Neutrophil (primary cell): Measurements from ENCODE around the gene GET4.
A peak's percentile ranks its signal among the peaks of the same experiment; 100 is the strongest.
"Not testable (repeated sequence)": the region's sequence is repeated elsewhere in the genome, so short reads cannot be mapped to it uniquely, and the experiment has no call there.

Experiments
- H3K27ac ChIP-seq: fragments of 200-600 bp; sonication (generic); 2 replicates; pipeline ENCODE4 v1.5.1; 2016; ENCODE audit warnings: mild to moderate bottlenecking, moderate library complexity
- H3K27me3 ChIP-seq: fragments of 200-600 bp; sonication (generic); 2 replicates; pipeline ENCODE4 v1.6.0; 2016; ENCODE audit warnings: mild to moderate bottlenecking
- H3K36me3 ChIP-seq: fragments of 200-600 bp; sonication (generic); 2 replicates; pipeline ENCODE4 v1.5.1; 2017
- H3K4me1 ChIP-seq, 2 experiments: fragments of 200-600 bp in 1 of 2; sonication (generic) in 1 of 2; 1 replicate in 1 of 2; 2 replicates in 1 of 2; pipeline versions ENCODE4 v1.5.1 to v1.6.1; 2013 to 2016; ENCODE audit warnings: low read depth in 1 of 2, low read length in 1 of 2, mild to moderate bottlenecking in 1 of 2, moderate library complexity in 1 of 2; ENCODE audit not compliant: control insufficient read depth in 1 of 2, insufficient read depth in 1 of 2
- H3K4me3 ChIP-seq, 2 experiments: fragments of 200-600 bp in 1 of 2; sonication (generic) in 1 of 2; 1 replicate in 1 of 2; 2 replicates in 1 of 2; pipeline ENCODE4 v1.5.1; 2013 to 2016; ENCODE audit warnings: low read depth in 1 of 2, low read length in 1 of 2, mild to moderate bottlenecking in 1 of 2, moderate library complexity in 1 of 2
- H3K9me3 ChIP-seq: fragments of 200-600 bp; sonication (generic); 2 replicates; pipeline ENCODE4 v1.5.1; 2016
- CTCF ChIP-seq: fragments of 200-600 bp; sonication (generic); IDR thresholded peaks from 2 replicates; pipeline ENCODE4 v1.5.1; 2016; ENCODE audit warnings: antibody characterized with exemption

Gene GET4

DNA sequence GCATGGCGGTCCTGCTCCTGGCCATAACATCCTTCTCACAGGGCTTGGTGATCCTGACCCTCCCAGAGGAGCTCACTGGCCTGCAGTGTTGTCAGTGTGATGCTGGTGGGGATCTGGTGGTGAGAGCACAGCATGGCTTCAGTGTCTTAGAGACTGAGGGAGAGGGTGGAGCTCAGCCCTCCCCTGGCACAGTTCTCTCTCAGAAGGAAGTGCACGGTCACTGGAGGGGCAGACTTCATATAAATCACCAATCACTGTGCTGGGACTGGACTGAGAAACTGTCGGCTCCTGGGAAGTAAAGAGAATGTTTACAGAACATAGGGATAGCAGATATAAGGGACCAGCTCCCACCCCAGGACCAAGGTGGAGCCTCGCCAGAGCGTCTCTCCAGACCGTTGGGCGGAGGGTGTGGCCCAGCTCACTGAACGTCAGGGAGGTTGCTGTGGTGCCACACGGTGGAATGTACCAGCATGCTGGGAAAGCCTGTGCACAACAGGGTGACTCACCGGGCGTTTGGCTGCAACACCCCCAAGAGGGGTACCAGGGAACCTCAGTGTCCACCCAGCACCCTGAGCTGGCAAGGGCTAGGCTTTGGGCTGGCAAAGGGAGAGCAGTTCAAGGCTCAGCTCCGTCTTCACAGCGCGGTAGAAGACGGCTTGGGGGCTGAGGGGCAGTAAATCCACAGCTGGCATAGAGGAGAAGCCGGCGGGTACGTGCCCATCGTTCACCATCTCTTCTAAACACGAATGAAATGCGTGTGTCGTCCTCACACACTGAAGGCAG lies 8.8 kb upstream of the GET4 start:
- Histone ChIP-seq H3K4me3 (no peak overlapping the region), H3K4me1 (no peaks in the 10 kb centered on the region), H3K27ac (no peak overlapping the region), H3K27me3 (no peaks in the 10 kb centered on the region), H3K36me3 (no peaks in the 10 kb centered on the region), H3K9me3 (no peaks in the 10 kb centered on the region)
- no peak for TF ChIP-seq CTCF

- no peak overlapping the region for H3K27ac ChIP-seq
- no peaks in the 10 kb centered on the region for H3K27me3 ChIP-seq
- H3K9me3 ChIP-seq, result no peaks in the 10 kb centered on the region
- no peak overlapping the region for H3K4me3 ChIP-seq
- H3K36me3 ChIP-seq, result no peaks in the 10 kb centered on the region
- H3K4me1 ChIP-seq, result no peaks in the 10 kb centered on the region
- TF ChIP-seq CTCF, result no peak
Observed at GRCh38 chr7:868189-868486, 8.2 kb upstream of the GET4 start.

GRCh38 chr7:869348-869747 lies 7.0 kb upstream of the GET4 start:
- H3K36me3 ChIP-seq, result no peaks in the 10 kb centered on the region
- no peak overlapping the region for H3K27ac ChIP-seq
- no peak for TF ChIP-seq CTCF

DNA sequence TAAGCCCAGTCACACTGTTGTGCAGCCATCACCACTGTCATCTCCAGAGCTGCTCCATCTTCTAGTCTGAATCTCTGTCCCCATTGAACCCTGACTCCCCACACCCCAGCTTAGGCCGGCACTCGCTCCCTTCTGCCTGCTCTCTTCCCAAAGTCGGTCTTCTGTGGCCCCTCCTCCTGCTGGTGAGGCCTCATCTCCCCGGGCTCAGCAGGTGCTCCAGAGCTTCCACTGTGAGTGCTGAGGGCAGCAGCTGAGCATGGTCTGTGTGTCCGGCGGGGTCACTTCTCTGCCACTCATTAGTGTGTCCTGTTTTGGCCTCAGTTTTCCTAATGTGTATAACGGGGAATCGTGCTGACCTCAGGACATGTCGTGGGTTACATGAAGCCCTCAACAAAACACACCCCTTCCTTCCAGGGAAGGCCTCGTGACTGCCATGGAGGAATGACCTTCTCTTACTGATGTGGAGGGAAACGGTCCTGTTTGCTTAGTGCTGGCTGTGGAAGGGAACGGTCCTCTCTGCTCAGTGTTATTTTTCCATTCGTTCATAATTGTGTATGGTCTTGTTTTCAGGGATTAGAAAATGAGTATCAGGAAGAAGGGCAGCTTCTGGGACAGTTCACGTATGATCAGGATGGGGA lies 4.3 kb upstream of the GET4 start:
- TF ChIP-seq CTCF, result no peak
- Histone ChIP-seq H3K36me3 (no peaks in the 10 kb centered on the region), H3K9me3 (no peaks in the 10 kb centered on the region), H3K27ac (no peak overlapping the region), H3K27me3 (no peaks in the 10 kb centered on the region), H3K4me1 (peaks cover 4 to 10% of the 10 kb centered on the region in 2 experiments), H3K4me3 (no peak overlapping the region)

More at GRCh38 chr7:869348-869747, 7.0 kb upstream of the GET4 start:
- H3K9me3 ChIP-seq, result no peaks in the 10 kb centered on the region
- H3K4me3 ChIP-seq, result no peak overlapping the region
- no peaks in the 10 kb centered on the region for H3K27me3 ChIP-seq
- H3K4me1 ChIP-seq, result peaks cover 0 to 8% of the 10 kb centered on the region in 2 experiments

DNA sequence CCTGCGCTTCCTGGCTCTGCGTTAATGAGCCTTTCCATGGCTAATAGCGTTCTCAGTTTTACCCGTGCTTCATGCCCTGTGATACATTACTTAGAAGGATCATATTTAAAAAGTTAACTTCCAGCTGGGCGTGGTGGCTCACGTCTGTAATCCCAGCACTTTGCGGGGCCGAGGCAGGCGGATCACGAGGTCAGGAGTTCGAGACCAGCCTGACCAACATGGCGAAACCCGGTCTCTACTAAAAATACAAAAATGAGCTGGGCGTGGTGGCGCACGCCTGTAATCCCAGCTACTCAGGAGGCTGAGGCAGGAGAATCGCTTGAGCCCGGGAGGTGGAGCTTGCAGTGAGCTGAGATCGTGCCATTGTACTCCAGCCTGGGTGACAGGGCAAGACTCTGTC lies 3.7 kb upstream of the GET4 start:
- H3K4me1 ChIP-seq, H3K27ac ChIP-seq, H3K36me3 ChIP-seq, H3K4me3 ChIP-seq, H3K27me3 ChIP-seq, H3K9me3 ChIP-seq: not testable (repeated sequence)

- Histone ChIP-seq H3K9me3 (no peaks in the 10 kb centered on the region), H3K27me3 (no peaks in the 10 kb centered on the region), H3K36me3 (no peaks in the 10 kb centered on the region), H3K27ac (peak overlapping the region; percentile 53), H3K4me3 (no peak overlapping the region), H3K4me1 (peaks cover 14 to 17% of the 10 kb centered on the region in 2 experiments)
- TF ChIP-seq CTCF, result peak; percentile 91
Observed at GRCh38 chr7:873367-874002, 2.9 kb upstream of the GET4 start.
